Thyroid gland (tissue), 4 donors: ENCODE measurements around the gene SLC29A3. TPM values are rescaled to one million over a fixed set of nuclear protein-coding genes. Genes with fewer than 3 reads are reported as not detected.

Experiments used
- DNase-seq, 2 donors: peaks; one replicate each; pipeline ENCODE4 v3.0.0-alpha.2; 2019
- H3K27ac ChIP-seq, 3 donors: fragments of 200-600 bp; sonication (generic); 1 replicate in 2 of 3; 2 replicates in 1 of 3; pipeline ENCODE4 v1.5.1; 2016 to 2019; ENCODE audit warnings: mild to moderate bottlenecking in 1 of 3, moderate library complexity in 1 of 3
- H3K27me3 ChIP-seq: fragments of 200-600 bp; sonication (generic); one replicate; pipeline ENCODE4 v1.5.1; 2019
- H3K36me3 ChIP-seq, 2 donors: fragments of 200-600 bp; sonication (generic); one replicate each; pipeline ENCODE4 v1.5.1; 2016 to 2019
- H3K4me1 ChIP-seq, 2 donors: fragments of 200-600 bp; sonication (generic); one replicate each; pipeline ENCODE4 v1.5.1; 2017 to 2019
- H3K4me3 ChIP-seq, 3 donors: fragments of 200-600 bp; sonication (generic); replicated peaks in 1 of 3; 1 replicate in 2 of 3; 2 replicates in 1 of 3; pipeline ENCODE4 v1.5.1; 2016; ENCODE audit warnings: mild to moderate bottlenecking in 1 of 3
- H3K9me3 ChIP-seq: fragments of 200-600 bp; sonication (generic); one replicate; pipeline ENCODE4 v1.5.1; 2017
- POLR2A ChIP-seq, 2 donors: fragments of 450-650 bp; IDR thresholded peaks; one replicate each; pipeline ENCODE4 v1.6.1; 2017; ENCODE audit warnings: antibody characterized with exemption in 2 of 2, mild to moderate bottlenecking in 2 of 2, moderate library complexity in 1 of 2
- WGBS, 2 donors: methylation state at CpG; one replicate each; pipeline ENCODE4 v1.1.5; 2017; 5-methylcytosine and 5-hydroxymethylcytosine counted together
- intact Hi-C: fragments of 100-400 bp; cut with DNase I; formaldehyde crosslinking; loops from one replicate; pipeline ENCODE4 v1.15.1; 2023
- total RNA-seq, 4 donors: library from RNA; depleted of rRNA; stranded (reverse); fragments of >200 nt; gene quantifications; one replicate each; pipeline ENCODE4 v1.2.3, GENCODE V29; 2016
- TF ChIP-seq, protein P1 (sequence below), 6 experiments: fragments of 200-600 bp in 3 of 6; fragments of 450-650 bp in 3 of 6; sonication (generic) in 3 of 6; IDR thresholded peaks; one replicate each; pipeline ENCODE4 v1.5.1; 2016 to 2019; ENCODE audit warnings: antibody characterized with exemption in 6 of 6, mild to moderate bottlenecking in 2 of 6, inconsistent platforms in 1 of 6, moderate library complexity in 1 of 6

Gene SLC29A3
- total RNA-seq, 4 donors from 2014 or later: 5.1 to 8.2 (median 6.7) TPM

DNA sequence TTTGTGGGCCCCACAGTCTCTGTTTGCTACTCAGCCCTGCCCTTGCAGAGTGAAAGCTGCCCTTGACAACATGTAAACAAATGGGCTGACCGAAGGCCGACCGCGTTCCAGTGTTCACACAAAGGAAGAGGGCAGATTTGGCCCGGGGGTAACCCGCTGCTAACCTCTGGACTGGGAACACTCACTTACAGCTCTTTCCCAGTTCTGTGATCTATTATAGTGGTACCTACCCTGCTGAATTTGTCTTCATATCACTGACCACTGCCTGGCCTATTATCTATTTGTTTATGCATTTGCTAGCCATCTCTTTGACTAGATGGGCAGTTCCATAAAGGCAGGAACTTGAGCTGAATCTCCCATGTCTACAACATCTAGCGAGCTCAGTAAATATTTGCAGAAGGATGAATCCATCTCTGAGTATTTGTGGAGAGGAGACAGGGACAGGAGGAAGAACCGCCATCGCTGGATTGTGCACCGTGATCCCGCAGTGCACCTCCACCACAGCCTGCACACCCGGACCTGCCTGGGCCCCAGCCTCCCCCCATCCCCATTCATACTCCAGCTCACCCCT, 15.2 kb downstream of the SLC29A3 start:
- TF ChIP-seq, protein P1, sequence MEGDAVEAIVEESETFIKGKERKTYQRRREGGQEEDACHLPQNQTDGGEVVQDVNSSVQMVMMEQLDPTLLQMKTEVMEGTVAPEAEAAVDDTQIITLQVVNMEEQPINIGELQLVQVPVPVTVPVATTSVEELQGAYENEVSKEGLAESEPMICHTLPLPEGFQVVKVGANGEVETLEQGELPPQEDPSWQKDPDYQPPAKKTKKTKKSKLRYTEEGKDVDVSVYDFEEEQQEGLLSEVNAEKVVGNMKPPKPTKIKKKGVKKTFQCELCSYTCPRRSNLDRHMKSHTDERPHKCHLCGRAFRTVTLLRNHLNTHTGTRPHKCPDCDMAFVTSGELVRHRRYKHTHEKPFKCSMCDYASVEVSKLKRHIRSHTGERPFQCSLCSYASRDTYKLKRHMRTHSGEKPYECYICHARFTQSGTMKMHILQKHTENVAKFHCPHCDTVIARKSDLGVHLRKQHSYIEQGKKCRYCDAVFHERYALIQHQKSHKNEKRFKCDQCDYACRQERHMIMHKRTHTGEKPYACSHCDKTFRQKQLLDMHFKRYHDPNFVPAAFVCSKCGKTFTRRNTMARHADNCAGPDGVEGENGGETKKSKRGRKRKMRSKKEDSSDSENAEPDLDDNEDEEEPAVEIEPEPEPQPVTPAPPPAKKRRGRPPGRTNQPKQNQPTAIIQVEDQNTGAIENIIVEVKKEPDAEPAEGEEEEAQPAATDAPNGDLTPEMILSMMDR (IDR thresholded peaks at IDR 0.05): no peak
- TF ChIP-seq POLR2A (IDR thresholded peaks at IDR 0.05): no peak
- H3K9me3 ChIP-seq: no peaks in the 10 kb centered on the region
- no peak for DNase-seq
- no peak overlapping the region for H3K4me3 ChIP-seq
- H3K27me3 ChIP-seq: no peaks in the 10 kb centered on the region
- 83 to 92% methylated on average over 12 of the region's 12 CpGs for WGBS, 2 donors
- intact Hi-C loops: no loop called here
- H3K36me3 ChIP-seq: no peaks in the 10 kb centered on the region
- peaks cover 16 to 31% of the 10 kb centered on the region in 2 donors for H3K4me1 ChIP-seq
- H3K27ac ChIP-seq: no peak overlapping the region

DNA sequence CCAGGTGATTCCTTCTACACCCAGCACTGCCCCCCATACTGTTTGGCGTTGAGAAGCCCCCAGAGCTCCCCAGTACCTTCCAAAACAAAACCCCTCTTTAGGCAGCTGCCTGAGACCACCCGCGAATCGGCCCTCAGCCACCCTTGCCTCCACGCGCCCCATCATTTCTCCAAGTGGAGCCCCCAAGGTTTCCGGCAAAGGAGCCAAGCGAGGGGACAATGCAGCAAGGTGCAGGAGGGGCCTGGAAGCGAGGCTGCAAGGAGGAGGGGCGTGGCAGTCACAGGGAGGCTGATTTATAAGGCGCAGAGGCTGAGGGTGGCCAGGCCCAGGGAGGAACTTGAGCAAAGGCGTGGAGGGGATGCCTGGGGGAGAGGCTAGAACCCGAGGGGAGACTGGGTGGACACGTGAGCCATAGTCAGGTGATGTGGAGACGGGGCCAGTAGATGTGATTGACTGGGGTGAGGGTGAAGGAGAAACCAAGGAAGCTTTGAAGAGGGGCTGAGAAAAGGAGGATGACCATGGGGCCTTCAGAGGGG, 16.2 kb downstream of the SLC29A3 start:
- TF ChIP-seq, protein P1 (IDR thresholded peaks at IDR 0.05): no peak
- TF ChIP-seq POLR2A (IDR thresholded peaks at IDR 0.05): no peak
- intact Hi-C loops: no loop called here
- H3K27ac ChIP-seq: no peak overlapping the region
- H3K27me3 ChIP-seq: no peaks in the 10 kb centered on the region
- no peaks in the 10 kb centered on the region for H3K36me3 ChIP-seq
- H3K4me3 ChIP-seq: no peak overlapping the region
- peaks cover 16 to 30% of the 10 kb centered on the region in 2 donors for H3K4me1 ChIP-seq
- WGBS, 2 donors: 90 to 94% methylated on average over 15 of the region's 15 CpGs
- no peak for DNase-seq
- H3K9me3 ChIP-seq: no peaks in the 10 kb centered on the region

DNA sequence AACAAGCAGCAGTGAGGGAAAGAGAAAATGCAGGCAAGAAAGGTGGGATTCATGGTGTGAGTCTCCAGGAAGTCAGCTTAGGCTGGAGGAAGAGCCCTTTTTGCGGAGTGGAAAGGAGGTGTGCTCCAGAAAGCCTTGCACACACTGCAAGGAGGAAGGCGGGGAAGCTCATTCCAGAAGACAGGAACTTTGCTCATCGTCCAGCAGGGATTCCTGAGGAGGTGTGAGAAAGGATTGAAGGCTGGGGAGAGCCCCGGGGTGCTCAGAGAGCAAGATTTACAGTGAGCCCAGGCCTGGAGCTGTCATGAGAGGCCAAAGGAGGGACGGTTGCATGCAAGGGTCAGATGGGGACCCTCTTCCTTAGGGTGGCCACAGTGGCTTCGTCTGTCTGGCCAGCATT, 17.6 kb downstream of the SLC29A3 start:
- Histone ChIP-seq H3K4me1 (peaks cover 16 to 33% of the 10 kb centered on the region in 2 donors), H3K27ac (peak overlapping the region; percentile 21 to 68 (median 59)), H3K36me3 (no peaks in the 10 kb centered on the region), H3K27me3 (no peaks in the 10 kb centered on the region), H3K9me3 (no peaks in the 10 kb centered on the region), H3K4me3 (no peak overlapping the region)
- DNase-seq: no peak
- 71 to 76% methylated on average over 6 of the region's 6 CpGs for WGBS, 2 donors
- intact Hi-C loops: no loop called here
- TF ChIP-seq, protein P1 (IDR thresholded peaks at IDR 0.05): no peak
- TF ChIP-seq POLR2A (IDR thresholded peaks at IDR 0.05): no peak

DNA sequence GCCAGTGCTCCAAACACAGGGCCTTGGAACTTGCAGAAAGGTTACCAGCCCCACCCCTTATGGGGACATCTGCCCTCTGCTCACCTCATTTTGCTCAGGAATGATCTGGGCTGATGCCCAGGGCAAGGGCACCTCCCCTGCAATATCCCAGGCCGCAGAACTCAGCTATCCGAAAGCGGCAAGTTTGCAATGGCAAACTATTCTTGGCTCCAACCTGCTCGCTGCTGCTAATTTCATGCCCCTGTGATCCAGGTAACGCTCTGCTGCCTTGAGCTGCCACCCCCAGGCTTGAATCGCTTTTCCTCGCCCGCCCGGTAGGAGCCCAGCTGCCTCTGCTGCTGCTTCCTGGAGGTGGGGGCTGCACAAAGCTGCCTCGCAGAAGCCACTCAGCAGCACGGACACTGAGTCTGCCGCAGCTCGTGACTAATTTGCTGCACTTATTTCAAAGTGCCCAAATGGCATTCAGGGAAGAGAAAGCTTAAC, 18.2 kb downstream of the SLC29A3 start:
- no peaks in the 10 kb centered on the region for H3K9me3 ChIP-seq
- H3K4me3 ChIP-seq: no peak overlapping the region
- DNase-seq: peak; percentile 72 to 84
- H3K27ac ChIP-seq: peak overlapping the region; percentile 21 to 68 (median 59)
- intact Hi-C loops: no loop called here
- 40 to 65% methylated on average over 11 to 13 of the region's 13 CpGs for WGBS, 2 donors
- TF ChIP-seq POLR2A (IDR thresholded peaks at IDR 0.05): no peak
- TF ChIP-seq, protein P1 (IDR thresholded peaks at IDR 0.05): peak in 1 of 6 experiments; percentile 26
- H3K4me1 ChIP-seq: peaks cover 16 to 34% of the 10 kb centered on the region in 2 donors
- no peaks in the 10 kb centered on the region for H3K36me3 ChIP-seq
- H3K27me3 ChIP-seq: no peaks in the 10 kb centered on the region

DNA sequence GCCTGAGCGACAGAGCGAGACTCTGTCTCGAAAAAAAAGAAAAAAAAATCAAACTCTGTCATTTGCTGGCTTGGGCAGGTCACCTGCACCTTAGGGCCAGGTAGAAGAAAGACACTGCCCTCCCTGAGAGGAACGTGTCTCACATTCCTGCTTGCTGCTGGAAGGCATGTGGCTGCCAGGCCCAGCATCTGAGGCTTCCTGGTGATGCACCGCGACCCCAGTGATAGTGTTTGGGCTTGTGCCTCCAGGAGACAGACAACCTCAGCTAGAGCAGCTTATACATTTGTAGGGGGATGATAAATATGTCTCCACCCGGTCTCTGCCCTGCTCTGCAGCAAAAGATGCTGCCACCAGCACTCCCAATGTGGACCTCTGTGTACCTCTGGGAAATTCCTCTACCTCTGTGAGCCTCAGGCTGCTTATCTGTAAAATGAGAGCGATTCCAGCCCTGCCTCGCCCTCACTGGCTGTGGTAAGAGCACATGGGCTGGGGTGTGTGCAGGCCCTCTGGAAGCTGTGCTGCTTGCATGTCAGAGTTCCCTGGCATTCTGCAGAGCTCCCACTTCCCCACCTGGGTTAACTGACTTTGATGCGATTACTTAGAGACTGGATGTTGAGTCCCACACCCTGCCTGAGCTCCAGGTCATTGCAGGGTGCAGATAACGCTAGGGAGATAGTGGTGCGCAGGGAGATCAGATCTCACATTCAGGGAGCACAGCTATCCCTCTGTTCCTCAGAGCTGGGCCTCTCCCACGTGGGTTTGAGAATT, 19.9 kb downstream of the SLC29A3 start:
- 85 to 87% methylated on average over 13 of the region's 13 CpGs for WGBS, 2 donors
- Histone ChIP-seq H3K9me3 (no peaks in the 10 kb centered on the region), H3K36me3 (no peaks in the 10 kb centered on the region), H3K4me1 (peaks cover 16 to 29% of the 10 kb centered on the region in 2 donors), H3K4me3 (no peak overlapping the region), H3K27ac (no peak overlapping the region), H3K27me3 (no peaks in the 10 kb centered on the region)
- DNase-seq: no peak
- intact Hi-C loops: no loop called here
- TF ChIP-seq, protein P1 (IDR thresholded peaks at IDR 0.05): no peak
